Anterior cingulate cortex (tissue), 58 donors: ENCODE data around the gene IL31.

ENCODE experiments used
- DNase-seq, 58 donors: peaks; one replicate each; lab custom pipeline; 2025; lab: John Stamatoyannopoulos, UW

Gene IL31

GRCh38 chr12:122133192-122133950, 40.6 kb downstream of the IL31 start:
- no peak for DNase-seq

DNA sequence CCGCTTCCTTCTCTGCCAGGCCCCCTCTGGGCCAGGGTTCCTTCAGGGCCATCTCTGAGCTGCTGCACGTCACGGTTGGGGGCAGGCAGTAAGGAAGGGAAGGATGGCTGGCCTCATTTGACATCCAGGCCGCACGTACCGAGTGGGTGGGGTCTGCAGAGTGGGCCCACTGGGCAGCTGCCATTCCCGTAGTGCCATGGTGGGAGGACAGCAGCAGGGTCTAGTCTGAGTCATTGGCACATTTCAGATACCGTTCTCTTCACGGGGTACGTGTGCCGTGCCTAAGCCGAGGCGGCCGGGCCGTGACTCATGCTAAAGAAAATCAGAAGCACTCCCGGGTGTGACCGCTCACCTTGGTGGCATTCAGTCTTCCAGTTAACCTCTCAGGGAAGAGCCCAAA, 43.9 kb downstream of the IL31 start:
- no peak for DNase-seq

DNA sequence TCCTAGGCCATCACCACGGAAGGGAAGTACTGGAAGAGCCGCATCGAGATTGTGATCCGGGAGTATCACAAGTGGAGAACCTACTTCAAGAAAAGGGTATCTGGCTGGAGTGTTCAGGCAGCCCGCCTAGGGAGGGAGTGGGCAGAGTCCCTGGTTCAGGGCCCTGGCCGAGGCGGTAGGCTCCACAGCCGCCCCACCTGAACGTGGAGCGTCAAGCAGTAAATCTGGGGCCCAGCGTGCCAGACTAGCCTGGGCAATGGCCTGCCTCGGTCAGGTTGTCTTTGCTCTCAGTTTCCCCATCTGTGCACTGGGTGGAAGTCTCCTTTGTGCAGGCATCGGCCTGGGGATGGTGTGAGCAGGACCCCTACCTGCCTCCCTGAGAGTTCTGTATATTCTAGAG, 44.9 kb downstream of the IL31 start:
- DNase-seq = no peak

- DNase-seq = no peak
Measured at GRCh38 chr12:122128481-122128880, 45.5 kb downstream of the IL31 start.

GRCh38 chr12:122127839-122128238, 46.2 kb downstream of the IL31 start:
- no peak for DNase-seq

DNA sequence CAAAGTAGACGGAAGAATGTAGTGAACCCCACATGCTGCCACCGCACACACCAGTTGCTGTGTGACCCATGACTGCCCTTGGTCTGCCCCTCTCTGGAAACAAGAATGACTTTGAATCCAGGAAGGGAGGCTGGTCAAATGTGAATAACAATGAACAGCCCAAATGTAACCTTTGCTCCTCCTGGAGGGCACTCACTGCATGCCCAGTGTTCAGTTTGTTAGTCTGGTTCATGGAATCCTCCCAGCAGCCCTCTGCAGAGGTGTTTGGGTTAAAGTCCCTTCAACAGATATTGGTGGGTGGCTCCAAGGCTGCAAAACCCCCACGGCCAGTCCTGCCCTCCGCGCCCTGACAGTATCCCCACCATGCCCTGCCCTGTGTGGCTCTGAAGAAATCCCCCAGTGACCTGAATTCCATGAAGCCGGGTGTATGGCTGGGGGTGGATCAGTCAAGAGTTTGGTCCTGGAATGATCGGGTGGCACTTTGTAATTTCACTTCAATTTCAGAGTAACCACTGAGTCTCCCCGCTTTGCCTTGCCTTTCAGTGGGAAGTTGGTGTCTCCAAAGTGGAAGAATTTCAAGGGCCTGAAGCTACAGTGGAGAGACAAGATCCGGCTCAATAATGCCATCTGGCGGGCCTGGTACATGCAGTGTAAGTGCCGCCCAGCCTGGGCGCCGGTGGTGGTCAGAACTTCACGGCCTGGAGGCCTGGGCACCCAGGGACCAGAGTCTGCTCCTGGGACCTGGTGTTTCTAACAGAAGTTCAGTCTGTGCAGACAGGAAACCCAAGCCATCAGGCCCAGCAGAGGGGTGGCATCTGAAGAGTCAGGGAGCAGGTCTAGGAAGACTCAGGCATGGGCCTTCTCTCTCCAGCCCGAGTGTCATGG, 47.1 kb downstream of the IL31 start:
- DNase-seq = peak in 10 of 58 donors; percentile 4 to 47 (median 14)

GRCh38 chr12:122126342-122126635, 47.7 kb downstream of the IL31 start:
- DNase-seq = no peak

GRCh38 chr12:122125452-122126341, 48.3 kb downstream of the IL31 start:
- no peak for DNase-seq

DNA sequence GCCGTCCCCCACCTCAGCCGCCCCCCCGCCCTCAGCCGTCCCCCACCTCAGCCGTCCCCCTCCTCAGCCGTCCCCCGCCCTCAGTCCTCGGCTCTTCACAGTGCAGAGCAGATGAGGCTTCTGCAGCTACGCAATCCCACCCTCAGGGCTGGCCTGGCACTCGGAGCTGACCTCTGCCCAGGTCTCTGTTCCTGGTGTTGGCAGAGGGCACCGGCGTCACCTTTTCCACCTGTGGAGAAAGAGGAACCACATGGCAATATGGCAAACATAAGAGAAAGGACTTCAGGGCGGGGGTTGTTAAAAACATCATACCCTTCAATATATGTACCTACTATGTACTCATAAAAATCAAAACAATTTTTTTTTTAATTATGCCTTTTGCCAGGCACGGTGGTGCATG, 49.7 kb downstream of the IL31 start:
- no peak for DNase-seq

DNA sequence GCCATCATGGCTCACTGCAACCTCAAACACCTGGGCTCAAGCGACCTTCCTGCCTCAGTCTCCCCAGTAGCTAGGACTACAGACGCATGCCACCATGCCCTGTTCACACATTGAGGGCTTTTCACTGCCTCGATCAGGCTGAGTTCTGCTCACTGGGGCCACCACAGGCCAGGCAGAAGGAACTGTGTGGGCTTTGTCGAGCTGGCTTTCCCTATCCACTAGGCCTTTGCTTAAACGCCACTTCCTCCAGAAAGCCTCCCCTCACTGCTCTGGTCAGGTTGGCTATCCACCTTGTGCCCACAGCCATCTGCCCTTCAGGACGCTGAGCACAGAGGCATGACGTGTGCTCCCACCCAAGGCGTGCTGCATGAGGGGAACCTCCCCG, 50.3 kb downstream of the IL31 start:
- no peak for DNase-seq

- peak in 52 of 58 donors; percentile 9 to 77 (median 38) for DNase-seq
Measured at GRCh38 chr12:122123051-122123760, 50.8 kb downstream of the IL31 start.
